ENCODE data around the gene COMMD3.
A peak's percentile ranks its signal among the peaks of the same experiment; 100 is the strongest.
"Not testable (repeated sequence)": the region's sequence is repeated elsewhere in the genome, so short reads cannot be mapped to it uniquely, and the experiment has no call there.

COMMD3 gene

GRCh38 chr10:22340329-22341189, 24.4 kb downstream of the COMMD3 start:
- DNase-seq, result peak; percentile 77

- no peak for DNase-seq
These were observed 25.2 kb downstream of the COMMD3 start for GRCh38 chr10:22341190-22341925.

GRCh38 chr10:22341926-22342196, 25.7 kb downstream of the COMMD3 start:
- no peak for DNase-seq

DNA sequence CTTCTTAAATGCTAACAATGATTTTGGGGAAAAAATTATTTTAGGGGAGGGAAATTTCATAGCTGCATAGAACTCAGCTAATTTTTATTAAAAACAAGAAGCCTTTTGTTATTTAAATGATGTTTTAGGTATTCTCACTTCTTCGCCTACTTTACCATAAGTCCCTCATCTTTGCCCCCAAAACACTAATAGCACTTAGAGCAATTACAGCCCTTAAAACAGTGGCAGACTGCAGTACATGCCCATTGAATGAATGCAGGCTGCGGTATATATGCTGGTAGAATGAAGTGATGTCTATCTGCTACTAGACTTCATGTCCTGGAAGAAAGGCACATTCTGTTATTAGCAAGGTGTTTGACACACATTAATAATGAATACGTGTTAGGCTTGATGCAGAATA, 26.2 kb downstream of the COMMD3 start:
- no peak for DNase-seq

- DNase-seq, result no peak
These were observed 27.5 kb downstream of the COMMD3 start for GRCh38 chr10:22343731-22344130.

- DNase-seq, result no peak
These were observed 28.1 kb downstream of the COMMD3 start for GRCh38 chr10:22344249-22344648.

- DNase-seq, result no peak
These were observed 28.7 kb downstream of the COMMD3 start for GRCh38 chr10:22344781-22345300.

DNA sequence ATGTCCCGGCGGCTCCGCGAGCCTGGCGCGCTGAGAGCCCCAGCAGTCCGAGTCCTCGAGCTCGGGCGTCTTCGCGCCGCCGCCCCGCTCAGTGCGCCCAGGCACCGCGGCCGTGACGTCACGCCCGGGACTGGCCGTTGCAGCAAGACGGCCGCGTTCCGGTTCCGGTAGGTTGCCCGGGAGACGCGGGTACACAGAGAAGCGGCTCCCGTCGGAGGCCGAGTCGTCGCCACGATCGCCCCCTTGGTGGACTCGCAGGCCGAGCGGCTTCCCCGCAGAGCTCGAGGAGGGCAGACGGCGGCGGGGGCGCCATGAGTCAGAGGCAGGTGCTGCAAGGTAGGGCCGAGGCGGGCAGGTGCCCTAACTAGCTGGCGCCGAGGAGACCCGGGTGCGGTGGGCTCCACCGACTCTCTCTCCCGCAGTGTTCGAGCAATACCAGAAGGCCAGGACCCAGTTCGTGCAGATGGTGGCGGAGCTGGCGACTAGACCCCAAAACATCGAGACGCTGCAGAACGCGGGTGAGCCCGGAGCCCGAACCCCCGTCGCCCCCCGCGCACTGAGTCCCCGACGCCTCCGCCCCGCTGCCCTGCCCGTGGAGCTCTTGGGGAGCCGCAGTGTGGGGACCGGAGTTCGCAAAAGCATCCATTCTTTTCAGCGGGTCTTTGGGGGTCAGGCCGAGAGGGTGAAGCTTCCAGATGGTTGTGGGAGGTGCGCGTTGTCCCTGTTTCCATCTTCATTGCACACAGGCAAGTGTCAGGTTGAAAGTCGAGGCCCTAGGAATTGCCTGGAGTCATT, 29.3 kb downstream of the COMMD3 start, which contains the start of gene SPAG6:
TSS of gene SPAG6 (plus strand) at position 196 of the 795 bp plus-strand sequence. CDS start at position 312, 116 bp downstream.
- peak; percentile 56 for DNase-seq

- no peak for DNase-seq
These were observed 30.0 kb downstream of the COMMD3 start for GRCh38 chr10:22346096-22346661.

GRCh38 chr10:22349755-22350154, 33.6 kb downstream of the COMMD3 start:
- DNase-seq, result no peak

DNA sequence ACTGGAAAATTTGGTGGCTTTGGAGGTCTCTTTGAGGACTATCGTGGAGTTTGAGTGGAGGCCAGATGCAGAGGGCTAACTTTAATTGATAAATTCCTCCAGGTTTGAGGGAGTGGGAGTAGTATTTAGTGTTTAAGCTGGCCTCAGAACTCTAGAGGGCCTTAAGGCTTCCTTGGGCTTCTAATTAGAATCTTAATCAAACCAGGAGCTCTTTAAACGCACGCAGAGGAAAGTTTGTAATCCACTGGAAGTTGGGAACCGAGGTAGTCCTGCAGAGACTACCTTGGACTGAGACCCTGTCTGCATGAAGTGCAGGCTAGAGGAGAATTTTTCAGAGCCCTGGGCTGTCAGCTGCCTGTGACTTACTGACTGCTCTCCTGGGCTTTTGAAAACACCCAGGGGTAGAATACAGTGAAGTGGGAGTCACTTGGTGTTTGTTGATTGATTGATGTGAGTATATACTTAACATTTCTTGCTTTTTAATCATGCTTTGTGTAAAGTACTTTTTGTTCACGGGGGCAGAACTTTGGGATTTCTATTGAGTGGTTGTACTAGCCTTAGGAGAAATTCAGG, 35.0 kb downstream of the COMMD3 start:
- no peak for DNase-seq

GRCh38 chr10:22356324-22356873, 40.2 kb downstream of the COMMD3 start:
- no peak for DNase-seq

- DNase-seq, result not testable (repeated sequence)
These were observed 41.6 kb downstream of the COMMD3 start for GRCh38 chr10:22357770-22358169.

DNA sequence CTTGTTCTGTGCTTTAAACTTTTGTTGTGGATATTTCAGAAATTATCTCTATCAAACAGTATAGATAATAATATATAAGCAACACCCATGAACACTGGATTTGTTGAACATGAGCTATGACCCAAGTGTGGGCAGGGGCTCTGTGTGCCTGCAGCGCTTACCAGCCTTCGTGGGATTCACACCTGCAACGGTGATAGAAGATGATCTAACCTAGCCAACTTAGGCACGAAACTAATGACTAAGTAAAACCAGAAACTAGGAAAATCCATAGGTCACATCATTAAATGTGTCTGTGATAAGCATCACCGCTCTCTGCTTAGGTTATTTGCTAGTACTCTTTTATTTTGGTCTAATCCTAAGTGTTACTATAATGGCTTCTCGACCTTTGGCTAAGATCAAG, 47.1 kb downstream of the COMMD3 start:
- DNase-seq, result no peak

- DNase-seq, result no peak
These were observed 48.4 kb downstream of the COMMD3 start for GRCh38 chr10:22364407-22365140.

DNA sequence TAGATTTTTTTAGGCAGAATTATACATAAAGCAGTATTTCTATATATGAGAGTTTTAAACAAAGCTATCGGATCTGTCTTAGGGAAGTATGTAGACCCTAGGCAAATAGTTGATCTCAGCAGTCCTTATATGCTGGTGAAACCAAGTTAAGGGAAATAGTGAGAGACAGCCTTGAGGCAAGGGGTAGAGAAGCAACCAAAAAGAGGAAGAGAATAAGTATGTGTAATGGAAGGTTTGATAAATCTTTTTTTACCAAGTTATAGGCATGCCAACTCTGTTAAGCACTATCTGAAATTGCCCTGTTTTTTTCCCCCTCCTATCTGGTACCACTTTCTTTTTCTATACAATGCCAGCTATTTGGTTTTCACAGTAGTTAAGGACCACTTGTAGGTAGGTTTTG, 49.0 kb downstream of the COMMD3 start:
- DNase-seq, result no peak

DNA sequence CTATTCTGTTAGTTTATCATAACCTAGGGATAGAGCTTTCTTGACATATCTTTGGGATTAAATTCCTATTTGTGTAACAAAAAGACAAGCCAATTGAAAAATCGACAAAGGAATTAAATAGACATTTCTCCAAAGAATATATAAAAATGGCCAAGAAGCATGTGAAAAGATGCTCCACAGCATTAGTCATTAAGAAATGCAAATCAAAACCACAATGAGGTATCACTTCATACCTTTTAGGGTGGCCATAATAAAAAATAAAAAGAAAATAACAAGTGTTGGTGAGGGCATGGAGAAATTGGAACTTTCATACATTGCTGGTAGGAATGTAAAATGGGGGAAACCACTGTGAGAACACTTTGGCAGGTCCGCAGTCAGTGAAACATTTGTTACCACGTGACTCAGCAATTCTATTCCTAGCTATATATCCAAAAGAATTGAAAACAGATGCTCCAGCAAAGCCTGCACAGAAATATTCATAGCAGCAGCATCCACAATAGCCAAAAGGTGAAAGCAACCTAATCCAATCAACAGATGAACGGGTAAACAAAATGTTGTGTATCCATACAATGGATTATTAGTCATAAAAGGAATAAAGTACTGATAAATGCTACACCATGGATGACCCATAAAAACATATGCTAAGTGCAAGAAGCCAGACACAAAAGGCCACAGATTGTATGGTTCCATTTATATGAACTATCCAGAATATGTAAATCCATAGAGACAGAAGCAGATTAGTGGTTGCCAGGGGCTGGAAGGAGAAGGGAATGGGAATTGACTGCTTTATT, 49.7 kb downstream of the COMMD3 start:
- no peak for DNase-seq

GRCh38 chr10:22366435-22366703, 50.2 kb downstream of the COMMD3 start:
- DNase-seq, result no peak

DNA sequence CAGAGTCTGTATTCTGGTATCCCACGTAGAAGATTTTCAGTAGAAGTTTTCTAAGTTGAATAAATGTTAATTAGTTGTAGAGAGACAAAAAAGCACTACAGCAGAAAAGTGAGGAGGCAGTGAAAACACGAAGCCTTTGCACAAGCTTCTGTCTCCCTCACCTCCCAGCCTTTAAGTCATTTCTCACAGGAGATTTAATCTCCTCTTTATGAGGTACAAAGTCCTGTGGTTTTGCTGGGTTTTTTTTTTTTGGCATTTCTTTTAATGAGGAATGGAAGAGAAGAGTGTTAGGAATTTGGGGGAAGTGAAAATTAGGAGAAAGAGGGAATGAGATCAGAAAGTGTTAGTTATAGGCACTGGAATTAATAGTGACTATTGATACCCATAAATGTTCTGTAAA, 50.6 kb downstream of the COMMD3 start:
- DNase-seq, result no peak

DNA sequence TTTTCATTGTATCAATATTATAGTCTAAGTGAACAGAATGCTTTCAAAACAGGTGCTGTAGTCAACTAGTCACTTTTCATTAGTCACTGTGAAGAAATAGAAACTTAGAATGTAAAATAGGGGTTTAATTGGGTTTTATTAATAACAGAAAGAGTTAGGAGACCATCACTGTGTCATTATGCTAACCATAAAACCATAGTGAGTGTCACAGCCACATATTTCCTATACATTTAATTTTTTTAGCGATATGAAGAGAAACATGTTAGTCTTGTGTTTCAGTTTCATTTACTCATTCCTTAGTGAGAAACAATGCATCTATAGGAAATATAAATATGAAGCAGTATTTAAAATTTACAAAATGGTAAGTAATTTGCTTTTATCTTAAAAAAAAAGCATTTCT, 51.3 kb downstream of the COMMD3 start:
- no peak for DNase-seq

- DNase-seq, result no peak
These were observed 52.2 kb downstream of the COMMD3 start for GRCh38 chr10:22368402-22368801.

All from CD4-positive, alpha-beta T cell treated with Interleukin-10 for 1 hour (primary cell).